H9 (cell line): Measurements from ENCODE around the gene TPCN2. TPM values are rescaled to one million over a fixed set of nuclear protein-coding genes. Genes with fewer than 3 reads are reported as not detected.

Source experiments
- DNase-seq: peaks from one replicate; pipeline ENCODE4 v3.0.0-alpha.2; 2017
- H2AFZ ChIP-seq: one replicate; pipeline ENCODE4 v1.6.1; 2013; ENCODE audit warnings: mild to moderate bottlenecking, low read length, control low read depth, moderate library complexity
- H2AK5ac ChIP-seq: 2 replicates; pipeline ENCODE4 v1.6.1; 2013; ENCODE audit warnings: low read length, control low read depth, mixed read lengths; ENCODE audit not compliant: insufficient read length
- H2BK120ac ChIP-seq: one replicate; pipeline ENCODE4 v1.6.1; 2013; ENCODE audit warnings: low read depth, mild to moderate bottlenecking, low read length, control low read depth, inconsistent platforms; ENCODE audit not compliant: poor library complexity, severe bottlenecking
- H2BK12ac ChIP-seq: 2 replicates; pipeline ENCODE4 v1.6.1; 2013; ENCODE audit warnings: low read length, control low read depth, mixed read lengths, low read depth; ENCODE audit not compliant: insufficient read length
- H2BK15ac ChIP-seq: 2 replicates; pipeline ENCODE4 v1.6.1; 2013; ENCODE audit warnings: low read depth, low read length, control low read depth
- H2BK20ac ChIP-seq: one replicate; pipeline ENCODE4 v1.6.1; 2013; ENCODE audit warnings: low read depth, mild to moderate bottlenecking, low read length, control low read depth, inconsistent platforms; ENCODE audit not compliant: poor library complexity, severe bottlenecking
- H2BK5ac ChIP-seq: 2 replicates; pipeline ENCODE4 v1.6.1; 2013; ENCODE audit warnings: low read length, control low read depth, mixed read lengths; ENCODE audit not compliant: insufficient read length
- H3K14ac ChIP-seq: 2 replicates; pipeline ENCODE4 v1.6.1; 2013; ENCODE audit warnings: low read length, control low read depth; ENCODE audit not compliant: insufficient read depth
- H3K18ac ChIP-seq: 2 replicates; pipeline ENCODE4 v1.6.1; 2013; ENCODE audit warnings: low read depth, mild to moderate bottlenecking, mixed read lengths, low read length, control low read depth; ENCODE audit not compliant: insufficient read length
- H3K23ac ChIP-seq: 2 replicates; pipeline ENCODE4 v1.6.1; 2013; ENCODE audit warnings: low read length, control low read depth, mixed read lengths, low read depth; ENCODE audit not compliant: insufficient read length
- H3K23me2 ChIP-seq: 2 replicates; pipeline ENCODE4 v1.6.1; 2013; ENCODE audit warnings: low read depth, mild to moderate bottlenecking, mixed read lengths, low read length, control low read depth; ENCODE audit not compliant: insufficient read length, poor library complexity, severe bottlenecking
- H3K27ac ChIP-seq: 2 replicates; pipeline ENCODE4 v1.5.1; 2013; ENCODE audit warnings: low read length, control low read depth, mixed read lengths, low read depth; ENCODE audit not compliant: insufficient read length
- H3K27me3 ChIP-seq: 2 replicates; pipeline ENCODE4 v1.6.1; 2013; ENCODE audit warnings: low read length, control low read depth, inconsistent platforms; ENCODE audit not compliant: insufficient read depth
- H3K4ac ChIP-seq: 2 replicates; pipeline ENCODE4 v1.6.1; 2013; ENCODE audit warnings: low read depth, mild to moderate bottlenecking, control low read depth, inconsistent platforms, low read length, moderate library complexity
- H3K4me1 ChIP-seq: 2 replicates; pipeline ENCODE4 v1.6.1; 2013; ENCODE audit warnings: low read length, control low read depth, inconsistent platforms; ENCODE audit not compliant: insufficient read depth
- H3K4me2 ChIP-seq: 2 replicates; pipeline ENCODE4 v1.6.1; 2013; ENCODE audit warnings: low read length, control low read depth, mixed read lengths; ENCODE audit not compliant: insufficient read length, insufficient read depth
- H3K56ac ChIP-seq: 2 replicates; pipeline ENCODE4 v1.6.1; 2013; ENCODE audit warnings: low read depth, mild to moderate bottlenecking, mixed read lengths, low read length, control low read depth; ENCODE audit not compliant: insufficient read length
- H3K79me1 ChIP-seq: 2 replicates; pipeline ENCODE4 v1.6.1; 2013; ENCODE audit warnings: low read depth, mild to moderate bottlenecking, moderate library complexity, low read length, control low read depth, inconsistent platforms; ENCODE audit not compliant: insufficient read depth, poor library complexity, severe bottlenecking
- H3K79me2 ChIP-seq: 2 replicates; pipeline ENCODE4 v1.6.1; 2013; ENCODE audit warnings: low read length, control low read depth, inconsistent platforms; ENCODE audit not compliant: insufficient read depth
- H3K9ac ChIP-seq: 2 replicates; pipeline ENCODE4 v1.6.1; 2013; ENCODE audit warnings: low read length, control low read depth, mixed read lengths; ENCODE audit not compliant: insufficient read length; ENCODE audit errors: extremely low read depth
- H3K9me3 ChIP-seq: one replicate; pipeline ENCODE4 v1.6.1; 2013; ENCODE audit warnings: low read depth, low read length, inconsistent platforms; ENCODE audit not compliant: control insufficient read depth
- H3T11ph ChIP-seq: one replicate; pipeline ENCODE4 v1.6.1; 2013; ENCODE audit warnings: mild to moderate bottlenecking, low read length, control low read depth, inconsistent platforms
- H4K20me1 ChIP-seq: one replicate; pipeline ENCODE4 v1.6.1; 2013; ENCODE audit not compliant: control insufficient read depth, insufficient read length, insufficient read depth
- H4K5ac ChIP-seq: 2 replicates; pipeline ENCODE4 v1.6.1; 2013; ENCODE audit warnings: low read depth, mild to moderate bottlenecking, mixed read lengths, low read length, control low read depth; ENCODE audit not compliant: insufficient read length
- H4K8ac ChIP-seq: replicated peaks from 2 replicates; pipeline ENCODE4 v1.6.1; 2013; ENCODE audit warnings: low read length, control low read depth, mixed read lengths, low read depth; ENCODE audit not compliant: insufficient read length
- H4K91ac ChIP-seq: 2 replicates; pipeline ENCODE4 v1.6.1; 2013; ENCODE audit warnings: low read depth, mild to moderate bottlenecking, moderate library complexity, mixed read lengths, low read length, control low read depth; ENCODE audit not compliant: insufficient read length
- H3K27ac Mint-ChIP-seq, 3 experiments: 2 replicates in 2 of 3; 3 replicates in 1 of 3; pipeline ENCODE4 v1.8.0; 2020 to 2021; ENCODE audit warnings: mixed read lengths in 3 of 3, mild to moderate bottlenecking in 1 of 3, moderate library complexity in 1 of 3
- H3K27me3 Mint-ChIP-seq: 2 replicates; pipeline ENCODE4 v1.8.0; 2021; ENCODE audit warnings: low read depth, mild to moderate bottlenecking, moderate library complexity, mixed read lengths
- H3K36me3 Mint-ChIP-seq, 3 experiments: 2 replicates in 2 of 3; 3 replicates in 1 of 3; pipeline ENCODE4 v1.8.0; 2020 to 2021; ENCODE audit warnings: low read depth in 3 of 3, mixed read lengths in 3 of 3; ENCODE audit not compliant: insufficient read depth in 1 of 3
- H3K4me1 Mint-ChIP-seq, 2 experiments: 2 replicates each; pipeline ENCODE4 v1.8.0; 2020; ENCODE audit warnings: mixed read lengths in 2 of 2
- H3K4me3 Mint-ChIP-seq, 2 experiments: 2 replicates in 1 of 2; 3 replicates in 1 of 2; pipeline ENCODE4 v1.8.0; 2020 to 2021; ENCODE audit warnings: mild to moderate bottlenecking in 2 of 2, mixed read lengths in 2 of 2, moderate library complexity in 1 of 2
- H3K9me3 Mint-ChIP-seq, 2 experiments: 2 replicates in 1 of 2; 3 replicates in 1 of 2; pipeline ENCODE4 v1.8.0; 2020; ENCODE audit warnings: mild to moderate bottlenecking in 2 of 2, mixed read lengths in 2 of 2, moderate library complexity in 1 of 2
- CTCF ChIP-seq: fragments of 200-600 bp; sonication (generic); conservative IDR thresholded peaks from 3 replicates; pipeline ENCODE4 v1.8.0; 2021; ENCODE audit warnings: antibody characterized with exemption, mild to moderate bottlenecking
- WGBS: extraction: QIAGEN DNeasy Blood & Tissue Kit; methylation state at CpG from one replicate; pipeline ENCODE4 v1.1.7; 2013; ENCODE audit warnings: missing lambda C conversion rate, low lambda C conversion rate, mixed read lengths; ENCODE audit not compliant: insufficient read length; ENCODE audit errors: extremely low coverage; 5-methylcytosine and 5-hydroxymethylcytosine counted together
- total RNA-seq: library from RNA; stranded (reverse); gene quantifications from 2 replicates; pipeline ENCODE4 v1.2.1, GENCODE V29; 2021

The TPCN2 gene
- total RNA-seq, 1 experiment from 2014 or later: 16.8 TPM

GRCh38 chr11:69113646-69114340 lies 65.1 kb downstream of the TPCN2 start:
- H3K27me3 Mint-ChIP-seq: peaks cover 11% of the 10 kb centered on the region; the same call in 1 of the 2 replicates
- no peak overlapping the region for H3K18ac ChIP-seq
- H3K4me2 ChIP-seq: no peak overlapping the region
- no peak overlapping the region for H3K14ac ChIP-seq
- H3K4me3 Mint-ChIP-seq: no peak overlapping the region
- no peak overlapping the region for H2AK5ac ChIP-seq
- H3K9me3 ChIP-seq: no peaks in the 10 kb centered on the region
- no peaks in the 10 kb centered on the region for H3K23me2 ChIP-seq
- no peak overlapping the region for H3K23ac ChIP-seq
- no peaks in the 10 kb centered on the region for H3K27me3 ChIP-seq
- WGBS: no CpG with 5 or more reads among the region's 22 CpGs
- H2BK12ac ChIP-seq: no peak overlapping the region
- peaks cover 11 to 13% of the 10 kb centered on the region in 2 experiments for H3K9me3 Mint-ChIP-seq
- DNase-seq: no peak
- H3K4ac ChIP-seq: no peak overlapping the region
- no peak overlapping the region for H3K56ac ChIP-seq
- H3K79me2 ChIP-seq: no peaks in the 10 kb centered on the region
- no peak for TF ChIP-seq CTCF
- H4K5ac ChIP-seq: no peak overlapping the region
- no peak overlapping the region for H4K8ac ChIP-seq
- H3K4me1 ChIP-seq: no peaks in the 10 kb centered on the region
- H2AFZ ChIP-seq: no peak overlapping the region
- H2BK120ac ChIP-seq: no peak overlapping the region
- peaks cover 0 to 8% (median 3%) of the 10 kb centered on the region in 3 experiments; a peak in 2 of 7 replicates for H3K36me3 Mint-ChIP-seq
- no peak overlapping the region for H2BK5ac ChIP-seq
- no peaks in the 10 kb centered on the region for H3K79me1 ChIP-seq
- H2BK20ac ChIP-seq: no peak overlapping the region
- H2BK15ac ChIP-seq: no peak overlapping the region
- no peak overlapping the region for H3K9ac ChIP-seq
- no peak overlapping the region; a peak in 1 of 7 replicates for H3K27ac Mint-ChIP-seq
- H3K4me1 Mint-ChIP-seq: no peaks in the 10 kb centered on the region
- H4K91ac ChIP-seq: no peak overlapping the region
- H3T11ph ChIP-seq: no peak overlapping the region
- no peak overlapping the region for H3K27ac ChIP-seq
- H4K20me1 ChIP-seq: no peaks in the 10 kb centered on the region
